ENCODE data around the gene TGFBR3.

DNA sequence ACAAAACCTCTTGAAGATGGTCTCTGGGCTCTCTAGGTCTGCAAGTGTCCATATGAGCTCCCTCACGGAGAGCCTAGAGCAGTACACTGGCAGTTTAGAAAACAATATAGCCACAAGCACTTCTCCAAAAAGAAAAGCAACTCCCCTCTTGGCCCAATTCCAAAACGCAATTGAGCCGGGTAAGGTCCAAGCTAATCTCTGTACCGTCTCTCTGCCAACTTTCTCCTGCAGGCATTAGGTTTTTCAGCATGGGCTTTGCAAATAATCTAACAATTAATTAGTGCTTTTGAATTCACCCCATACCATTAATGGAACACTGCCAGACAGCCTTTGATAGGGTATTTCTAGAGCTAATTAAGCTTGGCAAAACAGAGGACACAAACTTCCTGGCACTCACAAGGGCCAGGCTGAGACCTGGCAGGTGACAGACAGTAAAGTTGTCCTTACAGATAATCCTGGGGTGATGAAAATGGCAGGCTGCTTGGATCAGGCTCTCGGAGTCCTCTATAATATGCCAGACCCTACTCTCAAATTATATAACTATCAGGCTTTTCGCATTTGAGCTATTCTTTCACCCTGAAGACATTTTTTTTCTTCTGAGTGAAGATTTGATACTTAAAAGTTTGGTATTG, 39.8 kb downstream of the TGFBR3 start:
- TF ChIP-seq POLR2A (IDR thresholded peaks at IDR 0.05; ENCODE audit: low read depth, low read length) (no peak), FOS (IDR thresholded peaks at IDR 0.05; ENCODE audit: low read depth, low read length) (no peak), CEBPB (IDR thresholded peaks at IDR 0.05; ENCODE audit: low read depth, low read length) (no peak), RCOR1 (IDR thresholded peaks at IDR 0.05; ENCODE audit: insufficient replicate concordance, low read length) (no peak)
- TF ChIP-seq, protein P1, sequence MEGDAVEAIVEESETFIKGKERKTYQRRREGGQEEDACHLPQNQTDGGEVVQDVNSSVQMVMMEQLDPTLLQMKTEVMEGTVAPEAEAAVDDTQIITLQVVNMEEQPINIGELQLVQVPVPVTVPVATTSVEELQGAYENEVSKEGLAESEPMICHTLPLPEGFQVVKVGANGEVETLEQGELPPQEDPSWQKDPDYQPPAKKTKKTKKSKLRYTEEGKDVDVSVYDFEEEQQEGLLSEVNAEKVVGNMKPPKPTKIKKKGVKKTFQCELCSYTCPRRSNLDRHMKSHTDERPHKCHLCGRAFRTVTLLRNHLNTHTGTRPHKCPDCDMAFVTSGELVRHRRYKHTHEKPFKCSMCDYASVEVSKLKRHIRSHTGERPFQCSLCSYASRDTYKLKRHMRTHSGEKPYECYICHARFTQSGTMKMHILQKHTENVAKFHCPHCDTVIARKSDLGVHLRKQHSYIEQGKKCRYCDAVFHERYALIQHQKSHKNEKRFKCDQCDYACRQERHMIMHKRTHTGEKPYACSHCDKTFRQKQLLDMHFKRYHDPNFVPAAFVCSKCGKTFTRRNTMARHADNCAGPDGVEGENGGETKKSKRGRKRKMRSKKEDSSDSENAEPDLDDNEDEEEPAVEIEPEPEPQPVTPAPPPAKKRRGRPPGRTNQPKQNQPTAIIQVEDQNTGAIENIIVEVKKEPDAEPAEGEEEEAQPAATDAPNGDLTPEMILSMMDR (conservative IDR thresholded peaks at IDR 0.05; ENCODE audit: low read depth, low read length), result no peak
- TF ChIP-seq, protein P2, sequence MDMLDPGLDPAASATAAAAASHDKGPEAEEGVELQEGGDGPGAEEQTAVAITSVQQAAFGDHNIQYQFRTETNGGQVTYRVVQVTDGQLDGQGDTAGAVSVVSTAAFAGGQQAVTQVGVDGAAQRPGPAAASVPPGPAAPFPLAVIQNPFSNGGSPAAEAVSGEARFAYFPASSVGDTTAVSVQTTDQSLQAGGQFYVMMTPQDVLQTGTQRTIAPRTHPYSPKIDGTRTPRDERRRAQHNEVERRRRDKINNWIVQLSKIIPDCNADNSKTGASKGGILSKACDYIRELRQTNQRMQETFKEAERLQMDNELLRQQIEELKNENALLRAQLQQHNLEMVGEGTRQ (IDR thresholded peaks at IDR 0.05; ENCODE audit: low read depth, low read length), result no peak
